ENCODE measurements around the gene DDN.

The DDN gene

DNA sequence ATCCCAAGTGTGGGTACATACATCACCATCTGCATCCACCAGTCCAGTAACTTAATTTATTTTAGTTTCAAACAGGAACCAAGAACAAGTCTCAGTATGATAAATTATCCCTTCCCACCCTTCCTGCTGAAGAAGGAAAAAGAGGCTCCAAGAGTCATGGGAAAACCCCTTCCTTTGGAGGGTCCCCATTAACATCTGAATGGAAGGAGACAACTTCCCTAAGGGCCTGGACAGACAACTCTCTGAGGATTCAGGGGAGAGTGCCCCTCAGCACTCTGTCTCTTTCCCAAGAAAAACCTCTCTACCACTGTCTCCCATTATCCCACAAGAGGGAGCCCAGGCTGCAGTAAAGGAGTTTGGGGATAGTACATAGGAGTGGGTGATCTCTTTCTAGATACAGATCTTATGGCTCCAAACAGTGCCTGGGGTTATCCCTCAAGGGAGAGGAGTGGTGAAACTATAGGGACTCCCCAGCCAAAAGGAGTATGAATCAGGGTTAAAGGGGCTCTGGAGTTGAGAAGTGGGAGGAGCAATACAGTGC, 33.8 kb downstream of the DDN start:
- DNase-seq, result no peak

DNA sequence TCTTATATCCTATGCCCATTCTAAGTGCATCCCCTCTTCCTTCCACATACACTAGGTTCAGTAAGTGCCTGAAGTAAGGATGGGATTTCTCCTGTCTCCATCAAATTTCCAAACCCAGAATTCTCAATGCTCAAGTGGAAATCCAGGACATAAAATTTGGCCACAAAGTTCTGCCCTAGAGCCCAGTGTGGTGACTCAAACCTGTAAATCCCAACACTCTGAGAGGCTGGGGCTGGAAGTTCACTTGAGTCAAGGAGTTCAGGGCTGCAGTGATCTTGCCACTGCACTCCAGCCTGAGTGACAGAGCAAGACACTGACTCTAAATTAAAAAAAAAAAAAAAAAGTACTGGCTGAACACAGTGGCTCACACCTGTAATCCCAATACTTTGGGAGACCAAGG, 37.4 kb downstream of the DDN start:
- no peak for DNase-seq

DNA sequence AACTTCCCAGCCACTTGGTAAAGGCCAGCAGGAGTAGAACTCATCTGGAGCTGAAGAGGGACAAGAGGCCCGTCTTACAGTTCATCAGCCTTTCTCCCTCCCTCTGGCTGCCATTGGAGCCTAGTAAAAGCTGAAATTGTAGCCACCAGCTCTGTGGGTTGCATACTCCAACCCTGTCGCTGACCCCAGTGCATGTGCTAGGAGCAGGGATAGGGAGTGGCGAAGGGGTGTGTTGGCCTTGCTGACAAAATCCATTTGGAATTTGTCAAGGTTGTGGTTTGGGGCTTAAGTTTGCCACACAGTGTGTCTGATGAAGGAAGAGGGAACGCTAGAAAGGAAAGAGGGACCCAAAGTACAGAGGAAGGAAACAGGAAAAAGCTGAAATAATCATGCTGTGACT, 37.8 kb downstream of the DDN start:
- DNase-seq, result peak; percentile 71

DNA sequence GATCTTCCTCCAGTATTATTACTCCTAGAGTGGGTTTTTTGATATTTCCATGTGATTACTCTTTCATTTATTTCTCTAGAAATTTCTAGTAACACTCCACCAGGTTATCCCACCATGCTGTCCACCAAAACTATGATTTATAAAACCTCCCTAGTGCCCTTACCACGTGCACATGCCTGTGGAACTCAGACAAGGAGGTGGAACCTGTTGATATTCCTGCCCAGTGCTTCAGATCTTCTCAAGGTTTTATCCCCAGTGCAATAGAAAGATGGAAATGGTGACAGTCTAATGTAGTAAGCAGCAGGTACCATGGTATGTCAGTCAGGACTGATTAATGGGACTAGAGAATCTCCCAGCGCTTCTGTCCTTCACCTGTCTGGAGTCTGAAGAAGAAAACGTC, 38.3 kb downstream of the DDN start:
- DNase-seq, result no peak

DNA sequence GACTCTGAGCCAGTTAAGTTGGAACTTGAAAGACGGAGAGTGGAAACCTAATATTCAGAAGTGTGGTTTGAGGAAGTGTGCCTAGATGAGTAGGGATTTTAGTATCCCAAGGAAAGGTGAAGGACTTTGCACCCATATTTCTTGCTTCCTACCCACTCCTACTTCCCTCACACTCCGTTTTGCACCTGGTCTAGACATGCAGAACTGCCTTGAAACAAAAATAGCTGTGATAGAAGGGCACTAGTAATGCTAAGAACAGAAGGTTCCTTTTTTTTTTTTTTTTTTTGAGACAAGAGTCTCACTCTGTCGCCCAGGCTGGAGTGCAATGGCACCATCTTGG, 41.2 kb downstream of the DDN start:
- no peak for DNase-seq

DNA sequence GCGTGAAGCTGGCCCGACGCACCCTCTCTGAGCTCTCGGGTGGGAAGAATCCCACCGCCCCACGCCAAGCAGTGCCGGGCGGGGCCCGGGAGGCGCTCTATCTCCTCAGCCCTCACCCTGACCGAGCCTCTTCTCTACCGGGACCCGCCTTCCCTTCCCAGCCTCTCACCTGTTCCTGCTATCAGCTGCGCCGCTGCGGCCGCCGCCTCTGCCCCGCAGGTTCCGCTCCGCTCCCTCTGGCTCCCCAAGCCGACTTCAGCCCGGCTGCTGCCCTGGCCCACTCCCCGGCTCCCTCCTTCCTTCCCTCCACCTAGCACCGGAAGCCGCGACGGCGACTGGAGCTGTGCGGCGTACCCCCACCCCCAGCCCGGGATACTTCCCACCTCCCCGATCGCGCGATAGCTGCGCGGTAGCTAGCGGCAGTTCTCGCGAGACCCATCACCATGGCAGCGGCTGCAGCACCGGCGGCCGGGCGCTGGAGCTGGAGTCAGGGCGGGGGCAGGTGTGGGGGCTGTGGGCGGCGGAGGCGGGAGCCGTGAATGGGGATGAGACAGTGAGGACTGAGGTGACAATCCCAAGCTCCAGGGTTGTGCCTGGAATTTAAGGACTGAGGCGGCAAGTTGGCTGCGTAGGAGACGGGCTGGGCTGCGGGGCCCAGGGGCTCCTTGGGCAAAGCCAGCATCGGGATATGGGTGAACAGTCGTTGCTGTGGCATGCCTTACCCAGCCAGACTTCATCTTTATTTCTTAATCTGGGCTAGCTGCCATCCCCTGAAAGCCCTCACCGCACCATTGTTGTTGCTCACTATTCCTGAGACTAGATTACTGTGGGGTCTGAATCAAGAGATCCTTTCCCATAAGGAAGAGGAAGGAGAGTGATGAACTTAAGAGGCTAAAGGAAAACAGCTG, 41.8 kb downstream of the DDN start, which contains the start of gene ARF3:
Gene ARF3, minus strand, starts transcription at position 347 of the 908 bp plus-strand sequence. CDS start 16,392 bp downstream, outside the sequence.
- DNase-seq, result peak; percentile 99

DNA sequence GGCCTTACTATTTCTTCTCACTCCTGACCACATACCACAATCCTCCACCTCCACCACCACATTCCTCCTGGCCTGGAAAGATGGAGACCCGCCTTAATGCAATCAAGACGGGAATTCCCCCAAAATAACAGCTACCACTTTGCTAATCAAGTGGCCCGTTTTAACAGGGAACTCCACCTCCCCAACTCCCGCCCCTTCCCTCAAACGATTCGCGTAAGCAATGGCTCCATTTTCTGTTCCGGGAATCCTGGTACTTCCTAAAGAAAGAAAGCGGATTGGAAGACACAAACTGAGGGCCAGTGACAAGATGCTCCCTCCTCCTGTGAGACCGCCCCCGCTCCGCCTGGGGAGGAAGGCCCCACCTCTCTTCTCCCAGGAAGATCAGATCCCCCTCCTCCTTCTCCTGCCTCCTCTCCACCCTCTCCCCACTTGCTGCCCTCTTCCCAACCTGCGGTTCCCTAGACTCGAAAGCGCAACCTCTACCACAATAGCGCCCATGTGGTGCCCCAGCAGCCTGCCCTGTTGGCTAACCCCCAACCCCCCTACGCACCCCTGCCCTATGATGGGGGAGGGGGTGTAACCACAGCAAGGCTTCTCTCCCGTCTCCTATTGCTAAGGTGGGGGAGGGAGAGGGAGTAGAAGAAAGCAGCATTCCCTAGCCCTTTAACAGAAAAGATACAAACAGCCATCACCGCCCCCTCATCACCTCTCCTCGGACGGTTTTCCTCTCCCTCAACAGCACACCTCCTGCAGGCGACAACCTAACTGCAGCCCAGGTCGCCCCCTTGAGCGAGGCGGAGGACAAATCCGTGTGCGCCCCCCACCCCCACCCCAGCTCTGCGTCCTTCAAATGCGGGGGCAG, 42.7 kb downstream of the DDN start:
- peak; percentile 99 for DNase-seq

DNA sequence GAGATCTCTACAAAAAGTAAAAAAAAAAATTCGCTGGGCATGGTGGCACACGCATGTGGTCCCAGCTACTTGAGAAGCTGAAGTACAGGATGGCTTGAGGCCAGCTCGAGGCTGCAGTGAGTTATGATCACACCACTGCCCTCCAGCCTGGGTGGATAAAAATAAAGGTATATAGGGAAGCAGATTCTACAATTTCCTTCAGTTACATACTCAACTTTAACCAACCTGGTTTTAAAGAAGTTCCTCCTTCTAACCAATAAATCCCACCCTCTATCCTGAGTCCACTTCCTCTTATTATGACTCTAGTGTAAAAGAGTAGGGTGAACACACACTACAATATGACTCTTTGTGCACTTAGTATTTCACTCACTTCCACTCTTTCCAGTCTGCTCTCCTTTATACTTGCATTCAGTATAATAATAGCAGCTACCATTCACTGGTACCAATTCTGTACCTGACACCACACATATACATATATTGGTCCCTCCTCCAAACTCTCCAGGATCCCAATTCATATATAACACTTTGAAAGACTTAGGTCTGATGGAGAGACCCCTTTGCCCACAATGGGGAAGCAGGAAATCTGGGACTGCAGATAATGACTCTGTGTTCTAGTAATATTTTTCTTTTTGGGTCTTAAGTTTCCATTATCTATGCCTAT, 44.2 kb downstream of the DDN start:
- no peak for DNase-seq

DNA sequence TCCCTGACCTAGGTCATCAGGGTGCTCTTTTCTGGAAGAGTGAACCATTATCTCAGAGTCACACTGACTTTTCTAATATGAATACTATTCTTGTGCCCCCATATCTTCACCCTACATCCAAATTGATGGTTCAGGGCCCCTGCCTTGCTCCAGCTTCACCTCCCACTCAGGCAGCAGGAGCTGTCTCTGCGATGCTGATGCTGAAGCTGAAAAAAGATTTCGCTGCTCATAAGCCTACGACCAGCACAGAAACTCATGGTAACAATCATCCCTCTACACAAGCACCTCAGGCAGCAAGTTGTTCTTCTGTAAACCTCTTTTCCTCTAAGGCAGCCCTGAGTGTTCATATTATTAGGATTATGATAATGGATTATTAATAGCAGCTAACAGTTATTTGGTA, 45.1 kb downstream of the DDN start:
- no peak for DNase-seq

DNA sequence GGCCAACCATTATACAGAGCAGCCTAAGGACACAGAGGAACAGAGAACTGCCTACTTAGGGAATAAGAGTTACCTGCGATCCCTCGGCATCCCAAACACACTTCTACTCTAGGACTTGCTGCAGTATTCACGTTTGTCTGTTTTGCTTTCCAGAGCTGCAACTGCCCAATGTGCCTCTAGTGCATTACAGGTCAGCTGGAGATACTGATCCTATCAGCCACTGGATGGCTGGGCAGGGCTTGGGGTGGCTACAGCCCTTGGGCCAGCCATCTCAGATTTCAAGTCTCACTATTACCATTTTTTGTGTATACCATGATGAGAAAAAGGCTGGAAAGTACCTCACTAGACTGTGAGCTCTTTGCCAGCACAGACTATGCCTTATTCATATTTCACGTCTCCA, 46.5 kb downstream of the DDN start:
- no peak for DNase-seq

DNA sequence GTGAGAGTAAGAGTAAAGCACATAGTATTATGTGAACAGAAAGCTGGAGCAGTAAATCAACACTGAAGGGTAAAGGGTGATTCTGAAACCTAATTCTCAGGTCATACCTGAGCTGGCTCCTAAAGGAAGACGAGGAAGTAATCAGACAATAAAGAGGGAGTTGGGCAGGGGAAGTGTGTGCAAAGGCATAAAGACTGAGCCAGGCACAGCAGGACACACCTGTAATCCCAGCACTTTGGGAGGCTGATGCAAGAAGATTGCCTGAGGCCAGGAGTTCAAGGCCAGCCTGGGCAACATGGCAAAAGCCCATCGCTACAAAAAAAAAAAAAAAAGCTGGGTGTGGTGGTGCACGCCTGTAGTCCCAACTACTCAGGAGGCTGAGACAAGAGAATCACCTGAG, 51.4 kb downstream of the DDN start:
- DNase-seq, result no peak

DNA sequence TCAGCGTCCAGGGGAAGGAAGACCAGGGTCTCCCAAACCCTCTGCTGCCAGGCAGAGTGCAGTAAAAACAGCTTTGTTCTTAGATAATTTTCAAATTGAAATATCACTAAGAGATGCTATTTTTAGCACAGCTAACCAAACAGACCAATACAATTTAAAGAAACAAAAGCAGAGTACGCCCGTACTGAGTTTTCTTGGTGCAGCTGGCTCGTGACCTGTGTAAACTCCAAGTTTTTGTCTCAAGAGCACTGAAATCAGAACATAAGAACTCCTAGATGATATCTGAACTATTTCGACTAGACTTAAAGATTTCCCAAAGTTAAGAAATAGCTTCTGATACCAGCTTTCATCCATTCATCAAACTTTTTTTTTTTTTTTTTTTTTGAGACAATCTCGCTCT, 52.2 kb downstream of the DDN start:
- no peak for DNase-seq

DNA sequence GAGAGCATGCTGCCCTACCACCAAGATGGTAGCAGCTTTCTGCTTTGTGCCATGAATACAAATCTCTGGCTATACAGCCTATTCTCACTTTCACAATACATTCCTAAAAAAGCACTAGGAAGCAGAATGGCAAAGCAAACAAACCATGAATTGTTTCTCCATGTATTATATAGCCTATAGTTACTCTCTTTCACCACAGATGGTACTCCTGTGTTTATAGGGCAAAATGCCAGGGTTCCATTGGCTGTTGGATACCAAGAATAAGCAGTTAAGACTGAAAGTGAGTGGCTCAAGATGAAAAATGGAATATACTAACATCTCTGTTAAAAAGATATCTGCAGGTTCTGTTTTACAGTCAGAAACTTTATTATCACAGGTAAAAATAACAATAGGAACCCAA, 53.0 kb downstream of the DDN start:
- DNase-seq, result no peak

All from islet precursor cell (in vitro differentiated cells).